Amniotic epithelial cell (primary cell): ENCODE data around the gene ATXN10.
A peak's percentile ranks its signal among the peaks of the same experiment; 100 is the strongest.

Experiments used
- DNase-seq: peaks from one replicate; pipeline ENCODE4 v3.0.0-alpha.2; 2010; ENCODE audit warnings: low read depth

Gene ATXN10

GRCh38 chr22:45878051-45878781, 206.6 kb downstream of the ATXN10 start:
- peak; percentile 9 for DNase-seq

DNA sequence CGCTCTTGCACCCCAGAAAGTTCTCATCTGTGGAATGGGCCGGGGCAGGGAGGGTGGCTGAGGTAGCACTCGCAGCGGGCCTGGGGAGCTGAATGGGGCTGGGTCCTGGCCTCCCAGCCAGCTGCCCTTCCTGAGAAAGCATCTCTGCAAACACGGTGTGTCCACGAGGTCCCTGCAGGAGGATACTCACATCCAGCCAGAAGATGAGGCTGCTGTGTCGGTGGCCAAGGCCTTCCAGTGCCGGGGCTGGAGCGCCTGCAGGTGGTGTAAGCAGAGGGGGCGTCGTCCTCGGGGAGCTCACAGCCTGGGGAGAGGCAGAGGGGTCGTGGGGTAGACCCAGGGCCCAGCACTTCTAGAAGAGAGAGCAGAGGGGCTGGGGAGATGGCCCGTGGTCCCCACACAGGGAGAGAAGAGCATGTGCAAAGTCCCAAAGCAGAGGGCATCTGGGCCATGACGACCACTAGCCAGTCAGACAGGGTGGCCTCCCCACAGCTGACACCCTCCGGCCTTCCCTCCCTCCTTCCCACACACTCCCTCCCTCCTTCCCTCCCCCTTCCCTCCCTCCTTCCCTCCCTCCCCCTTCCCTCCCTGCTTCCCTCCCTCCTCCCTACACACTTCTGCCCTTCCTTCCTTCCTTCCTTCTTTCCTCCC, 207.4 kb downstream of the ATXN10 start:
- DNase-seq, result no peak

- DNase-seq, result no peak
These were observed 207.9 kb downstream of the ATXN10 start for GRCh38 chr22:45879552-45879949.

DNA sequence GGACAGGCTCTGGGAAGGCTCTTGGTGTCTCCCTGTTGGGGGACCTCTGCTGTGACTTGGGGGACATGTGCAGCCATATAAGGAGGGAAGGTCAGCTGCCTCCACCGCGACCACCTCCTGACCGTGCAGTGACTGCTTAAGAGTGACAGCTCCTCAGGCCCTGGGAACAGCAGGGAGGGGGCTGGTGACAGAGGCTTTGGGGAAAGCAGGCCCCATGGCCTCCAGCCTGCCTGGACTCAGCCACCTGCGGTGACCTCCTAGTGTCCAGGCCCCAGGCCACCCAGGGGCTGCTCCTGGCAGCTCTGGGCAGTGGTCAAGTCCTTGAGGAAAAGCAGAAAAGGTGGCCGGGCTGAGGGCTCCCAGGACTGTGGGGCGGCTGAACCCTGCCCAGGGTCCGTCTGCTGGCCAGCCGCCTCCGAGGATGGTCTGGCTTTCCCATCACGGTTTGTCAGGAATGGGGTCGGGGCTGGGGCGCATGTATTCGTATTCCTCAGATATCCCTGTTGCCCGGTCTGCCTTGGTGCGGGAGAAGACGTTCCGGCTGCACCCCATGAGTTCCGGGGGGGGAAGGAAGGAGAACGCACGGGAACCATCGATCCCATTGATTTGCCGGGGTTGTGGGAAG, 208.6 kb downstream of the ATXN10 start:
- no peak for DNase-seq

- no peak for DNase-seq
These were observed 209.3 kb downstream of the ATXN10 start for GRCh38 chr22:45880716-45881523.

- no peak for DNase-seq
These were observed 209.9 kb downstream of the ATXN10 start for GRCh38 chr22:45881524-45881875.

- no peak for DNase-seq
These were observed 211.5 kb downstream of the ATXN10 start for GRCh38 chr22:45882881-45883810.

GRCh38 chr22:45883811-45884170, 212.2 kb downstream of the ATXN10 start:
- no peak for DNase-seq

- no peak for DNase-seq
These were observed 212.8 kb downstream of the ATXN10 start for GRCh38 chr22:45884201-45885062.

DNA sequence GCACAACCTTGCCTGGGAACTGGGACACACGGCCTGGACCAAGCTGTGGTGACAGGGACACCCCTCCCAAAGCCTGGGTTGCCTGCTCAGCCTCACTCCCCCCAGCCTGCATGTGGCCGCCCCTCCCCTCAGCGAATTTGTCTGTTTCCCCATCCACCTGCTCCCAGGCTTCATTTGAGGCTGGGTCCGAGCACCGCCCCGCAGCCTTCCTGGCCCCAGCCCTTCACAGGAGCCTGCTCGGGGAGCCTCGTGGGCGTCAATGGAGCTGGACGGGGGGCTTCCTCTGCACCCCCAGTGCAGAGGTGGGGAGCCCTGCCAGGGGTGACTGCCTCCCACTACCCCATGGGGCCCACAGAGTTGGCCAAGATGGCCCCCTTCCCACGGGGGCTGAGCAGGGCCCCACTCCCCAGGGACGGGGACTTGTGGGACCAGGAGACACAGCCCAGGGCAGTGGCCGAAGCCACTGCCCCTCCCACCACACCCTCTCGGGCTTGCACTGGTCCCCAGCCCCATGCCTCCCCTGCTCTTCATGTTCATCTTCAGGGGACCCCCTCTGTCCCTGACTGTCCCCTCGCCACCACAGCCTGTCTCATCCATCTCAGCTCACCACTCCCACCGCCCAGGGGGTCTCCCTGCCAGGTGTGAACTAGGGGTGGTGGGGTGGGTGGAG, 213.7 kb downstream of the ATXN10 start:
- no peak for DNase-seq

DNA sequence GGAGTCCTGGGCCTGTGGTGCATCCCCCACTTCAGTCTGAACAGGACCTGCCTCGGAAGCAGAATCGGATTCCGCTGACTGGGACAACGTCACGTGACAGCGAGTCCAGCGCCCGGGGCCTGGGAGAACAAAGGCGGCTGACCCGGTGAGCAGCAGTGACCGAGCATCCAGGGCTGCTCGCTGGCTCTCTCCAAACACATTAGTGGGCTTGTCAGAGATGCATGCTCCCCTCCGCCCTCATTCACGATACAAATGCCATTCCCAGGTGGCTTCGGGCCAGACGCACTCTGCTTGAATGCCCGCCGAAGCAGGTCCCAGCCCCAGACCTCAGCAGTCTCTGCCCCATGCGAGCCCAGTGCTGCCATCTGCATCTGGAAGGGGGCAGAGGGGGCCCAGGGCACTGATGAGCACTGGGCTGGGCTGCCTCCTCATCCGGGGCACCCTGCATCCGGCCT, 214.3 kb downstream of the ATXN10 start:
- no peak for DNase-seq

DNA sequence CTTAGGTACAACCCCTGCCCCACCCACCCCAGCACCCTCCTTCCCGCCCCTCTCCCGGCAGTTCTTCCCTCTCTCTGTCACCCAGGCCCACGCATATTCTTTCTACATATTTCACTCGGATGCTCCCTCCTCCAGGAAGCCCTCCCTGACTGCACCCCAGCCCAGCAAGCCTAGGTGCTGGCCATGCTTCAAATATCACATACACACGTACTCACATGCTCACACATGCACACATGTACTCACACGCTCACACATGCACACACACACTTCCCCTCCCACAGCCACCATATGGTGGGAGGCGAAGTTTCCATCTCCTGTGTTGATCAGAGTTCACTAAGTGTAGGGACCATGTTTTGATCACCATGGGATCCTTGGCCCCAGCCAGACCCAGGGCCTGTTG, 214.9 kb downstream of the ATXN10 start:
- DNase-seq, result no peak

- DNase-seq, result no peak
These were observed 215.8 kb downstream of the ATXN10 start for GRCh38 chr22:45887202-45888131.

DNA sequence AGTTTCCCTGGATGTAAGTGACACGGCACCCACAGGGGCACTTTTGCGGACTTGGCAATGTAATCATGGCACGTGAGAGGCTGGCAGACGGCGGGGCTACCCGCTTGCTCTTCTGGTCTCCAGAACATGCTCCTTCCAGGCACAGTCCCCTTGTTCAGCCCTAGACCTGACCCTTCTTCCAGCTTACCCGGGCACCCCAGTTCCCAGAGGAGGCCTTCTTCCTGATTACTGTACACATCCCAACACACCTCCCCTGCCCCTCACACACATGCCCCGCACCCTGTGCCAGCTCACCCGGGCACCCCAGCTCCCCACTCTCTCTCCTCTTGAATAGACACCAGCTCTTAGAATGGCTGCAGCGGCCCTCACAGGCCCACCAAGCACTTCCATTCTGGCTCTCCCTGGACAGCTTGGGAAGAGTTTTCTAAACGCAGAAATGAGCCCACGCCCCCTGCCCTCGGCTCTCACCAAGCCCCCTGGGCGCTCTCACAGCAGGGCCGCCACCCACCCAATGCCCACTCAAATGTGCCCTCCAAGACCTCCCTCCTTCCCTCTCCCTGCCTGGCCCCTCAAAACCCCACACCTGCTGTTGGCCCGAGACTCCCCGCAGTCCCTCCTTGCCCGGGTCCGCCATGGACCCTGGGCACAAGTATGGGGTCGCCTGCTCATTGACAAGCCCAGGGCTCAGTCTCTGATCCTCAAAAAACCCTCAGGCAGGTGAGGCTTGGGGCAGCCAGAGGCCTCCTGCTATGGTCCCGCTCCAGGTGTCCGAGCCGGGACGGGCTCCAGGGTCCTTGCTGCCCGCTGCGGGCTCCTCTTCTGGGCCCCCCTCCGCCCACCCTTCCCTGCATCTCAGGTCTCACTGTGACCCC, 216.8 kb downstream of the ATXN10 start:
- DNase-seq, result no peak

DNA sequence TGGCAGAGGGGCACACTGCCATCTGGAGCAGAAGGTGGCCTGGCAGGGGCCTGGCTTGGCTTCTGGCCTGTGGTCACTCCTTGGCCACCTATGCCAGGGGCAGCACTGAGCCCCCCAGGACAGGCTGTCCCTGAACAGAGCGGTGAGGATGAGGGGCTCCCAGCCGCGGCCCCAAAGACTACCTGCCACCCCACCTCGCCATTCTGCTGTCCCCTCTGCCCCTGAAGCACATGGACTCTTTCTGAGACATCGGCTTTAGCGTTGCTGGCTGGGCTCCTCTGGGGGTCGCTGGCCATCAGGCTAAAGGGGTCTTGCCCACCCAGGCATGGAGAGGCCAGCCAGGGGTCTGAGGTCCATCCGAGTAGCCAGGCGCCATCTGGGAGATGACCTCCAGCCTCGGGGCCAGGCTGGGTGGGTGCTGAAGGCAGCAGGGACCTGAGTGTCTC, 217.5 kb downstream of the ATXN10 start:
- no peak for DNase-seq

DNA sequence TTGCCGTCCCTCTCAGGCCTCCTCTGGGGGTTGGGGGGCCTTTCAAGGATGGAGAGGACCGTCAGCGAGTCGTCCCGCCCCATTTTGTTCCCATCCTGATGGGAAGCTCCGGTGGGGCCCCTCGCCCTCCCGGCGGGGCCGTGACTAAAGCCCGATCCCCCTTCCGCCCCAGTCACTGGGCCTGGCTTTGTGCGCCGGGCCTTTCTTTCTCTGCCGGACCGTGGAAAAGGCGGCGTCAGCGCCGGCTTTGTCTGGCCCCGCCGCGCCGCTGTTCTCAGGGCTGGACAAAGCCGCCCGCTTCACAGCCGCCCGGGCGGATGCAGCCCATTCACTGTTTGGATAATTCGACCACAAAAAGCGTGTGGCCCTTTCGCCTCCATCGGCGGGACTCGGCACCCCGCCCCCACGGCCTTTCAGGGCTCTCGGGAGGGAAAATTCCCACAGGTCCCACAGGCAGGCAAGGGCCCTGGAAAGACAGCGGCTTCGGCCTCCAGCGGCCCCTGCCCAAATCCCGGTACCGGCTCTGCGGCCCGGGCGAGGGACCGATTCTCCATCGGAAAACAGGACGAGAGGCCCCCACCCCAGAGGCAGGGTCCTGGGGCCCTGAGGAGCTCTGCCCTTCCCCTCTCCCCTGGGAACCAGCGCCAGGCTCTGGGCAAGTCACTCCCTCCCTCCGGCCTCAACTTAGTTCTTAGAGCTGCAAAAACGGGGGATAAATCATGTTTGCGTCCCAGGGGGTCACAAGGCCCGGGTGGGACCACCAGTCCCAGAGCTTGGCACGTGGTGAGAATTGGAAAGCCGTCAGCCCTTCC, 218.1 kb downstream of the ATXN10 start:
- DNase-seq, result no peak

DNA sequence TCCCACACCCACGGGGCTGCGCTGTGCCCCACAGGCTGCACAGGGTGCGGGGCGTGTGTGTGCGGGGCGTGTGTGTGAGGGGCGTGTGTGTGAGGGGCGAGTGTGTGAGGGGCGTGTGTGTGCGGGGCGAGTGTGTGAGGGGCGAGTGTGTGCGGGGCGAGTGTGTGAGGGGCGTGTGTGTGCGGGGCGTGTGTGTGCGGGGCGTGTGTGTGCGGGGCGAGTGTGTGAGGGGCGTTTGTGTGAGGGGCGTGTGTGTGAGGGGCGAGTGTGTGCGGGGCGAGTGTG, 218.7 kb downstream of the ATXN10 start:
- no peak for DNase-seq
